SJSA1 (cell line): Measurements from ENCODE around the gene TMEM167B. TPM values are rescaled to one million over a fixed set of nuclear protein-coding genes. Genes with fewer than 3 reads are reported as not detected.

Source experiments
- DNase-seq, 2 experiments: peaks; one replicate each; pipeline ENCODE4 v3.0.0-alpha.2; 2015 to 2020; ENCODE audit warnings: low spot score in 2 of 2, low read depth in 1 of 2
- H3K27ac ChIP-seq: fragments of 250-450 bp; sonication (Bioruptor Pico); 2 replicates; pipeline ENCODE4 v1.5.1; 2020; ENCODE audit warnings: mild to moderate bottlenecking, moderate library complexity
- H3K27me3 ChIP-seq: fragments of 250-450 bp; sonication (Bioruptor Pico); replicated peaks from 2 replicates; pipeline ENCODE4 v1.5.1; 2020; ENCODE audit warnings: mild to moderate bottlenecking, moderate library complexity
- H3K36me3 ChIP-seq: fragments of 250-450 bp; sonication (Bioruptor Pico); 2 replicates; pipeline ENCODE4 v1.5.1; 2020; ENCODE audit warnings: mild to moderate bottlenecking
- H3K4me1 ChIP-seq: fragments of 250-450 bp; sonication (Bioruptor Pico); replicated peaks from 2 replicates; pipeline ENCODE4 v1.6.1; 2021; ENCODE audit warnings: mild to moderate bottlenecking
- H3K4me3 ChIP-seq: fragments of 250-450 bp; sonication (Bioruptor Pico); 2 replicates; pipeline ENCODE4 v1.5.1; 2020; ENCODE audit warnings: mild to moderate bottlenecking
- H3K9me3 ChIP-seq: fragments of 250-450 bp; sonication (Bioruptor Pico); replicated peaks from 2 replicates; pipeline ENCODE4 v1.5.1; 2020; ENCODE audit warnings: mild to moderate bottlenecking
- total RNA-seq: library from RNA; depleted of rRNA; stranded (reverse); fragments of >200 nt; shearing (Covaris generic); gene quantifications from 2 replicates; pipeline ENCODE4 v1.2.3, GENCODE V29; 2014

The TMEM167B gene
- total RNA-seq, 1 experiment from 2014 or later = 36.3 TPM

GRCh38 chr1:109091839-109092193 lies 1.3 kb downstream of the TMEM167B start:
- DNase-seq = peak in 1 of 2 experiments; percentile 39
- peaks cover 39% of the 10 kb centered on the region for H3K36me3 ChIP-seq
- peaks cover 49% of the 10 kb centered on the region for H3K4me1 ChIP-seq
- H3K27ac ChIP-seq = peak overlapping the region; percentile 95
- no peaks in the 10 kb centered on the region for H3K27me3 ChIP-seq
- H3K9me3 ChIP-seq = no peaks in the 10 kb centered on the region
- peak overlapping the region; percentile 81 for H3K4me3 ChIP-seq

- peak; percentile 83 to 89 for DNase-seq
- Histone ChIP-seq H3K27me3 (no peaks in the 10 kb centered on the region), H3K4me3 (peak overlapping the region; percentile 10; the same call in 1 of the 2 replicates), H3K27ac (peak overlapping the region; percentile 95), H3K4me1 (peaks cover 50% of the 10 kb centered on the region), H3K36me3 (peaks cover 40% of the 10 kb centered on the region), H3K9me3 (no peaks in the 10 kb centered on the region)
Observed at GRCh38 chr1:109094377-109094803, 3.8 kb downstream of the TMEM167B start.

- Histone ChIP-seq H3K27ac (peak overlapping the region; percentile 95), H3K36me3 (peaks cover 40% of the 10 kb centered on the region), H3K4me3 (no peak overlapping the region), H3K27me3 (no peaks in the 10 kb centered on the region), H3K9me3 (no peaks in the 10 kb centered on the region), H3K4me1 (peaks cover 49% of the 10 kb centered on the region)
- DNase-seq = no peak
Observed at GRCh38 chr1:109094871-109095270, 4.3 kb downstream of the TMEM167B start.

GRCh38 chr1:109095631-109096030 lies 5.1 kb downstream of the TMEM167B start:
- Histone ChIP-seq H3K27ac (peak overlapping the region; percentile 95; the same call in 1 of the 2 replicates), H3K36me3 (peaks cover 46% of the 10 kb centered on the region), H3K4me3 (no peak overlapping the region), H3K4me1 (peaks cover 47% of the 10 kb centered on the region), H3K27me3 (no peaks in the 10 kb centered on the region), H3K9me3 (no peaks in the 10 kb centered on the region)
- no peak for DNase-seq

- peaks cover 48% of the 10 kb centered on the region for H3K4me1 ChIP-seq
- no peaks in the 10 kb centered on the region for H3K27me3 ChIP-seq
- DNase-seq = no peak
- H3K9me3 ChIP-seq = no peaks in the 10 kb centered on the region
- H3K4me3 ChIP-seq = no peak overlapping the region
- H3K27ac ChIP-seq = no peak overlapping the region
- H3K36me3 ChIP-seq = peaks cover 46% of the 10 kb centered on the region
Observed at GRCh38 chr1:109096120-109096519, 5.6 kb downstream of the TMEM167B start.

GRCh38 chr1:109099938-109100773 lies 9.6 kb downstream of the TMEM167B start:
- no peaks in the 10 kb centered on the region for H3K27me3 ChIP-seq
- H3K4me1 ChIP-seq = peaks cover 15% of the 10 kb centered on the region
- peak; percentile 94 to 98 for DNase-seq
- peak overlapping the region; percentile 86 for H3K4me3 ChIP-seq
- H3K36me3 ChIP-seq = peaks cover 42% of the 10 kb centered on the region
- peak overlapping the region; percentile 76 for H3K27ac ChIP-seq
- no peaks in the 10 kb centered on the region for H3K9me3 ChIP-seq

- no peak for DNase-seq
- peaks cover 26% of the 10 kb centered on the region for H3K36me3 ChIP-seq
- H3K27ac ChIP-seq = no peak overlapping the region
- H3K4me1 ChIP-seq = peaks cover 8% of the 10 kb centered on the region
- H3K4me3 ChIP-seq = no peak overlapping the region
- no peaks in the 10 kb centered on the region for H3K27me3 ChIP-seq
- H3K9me3 ChIP-seq = no peaks in the 10 kb centered on the region
Observed at GRCh38 chr1:109104364-109105151, 14.0 kb downstream of the TMEM167B start.

GRCh38 chr1:109105881-109106280 lies 15.3 kb downstream of the TMEM167B start:
- H3K27ac ChIP-seq = no peak overlapping the region
- H3K4me3 ChIP-seq = no peak overlapping the region
- H3K9me3 ChIP-seq = no peaks in the 10 kb centered on the region
- H3K4me1 ChIP-seq = peaks cover 6% of the 10 kb centered on the region
- H3K36me3 ChIP-seq = peaks cover 20% of the 10 kb centered on the region
- H3K27me3 ChIP-seq = no peaks in the 10 kb centered on the region
- no peak for DNase-seq

- Histone ChIP-seq H3K27me3 (no peaks in the 10 kb centered on the region; the same call in 1 of the 2 replicates), H3K9me3 (no peaks in the 10 kb centered on the region), H3K27ac (no peak overlapping the region), H3K36me3 (peaks cover 6% of the 10 kb centered on the region), H3K4me1 (peaks cover 11% of the 10 kb centered on the region), H3K4me3 (no peak overlapping the region)
- no peak for DNase-seq
Observed at GRCh38 chr1:109107785-109108184, 17.2 kb downstream of the TMEM167B start.

GRCh38 chr1:109109906-109110305 lies 19.3 kb downstream of the TMEM167B start:
- Histone ChIP-seq H3K36me3 (no peaks in the 10 kb centered on the region), H3K27me3 (peaks cover 6% of the 10 kb centered on the region; the same call in 1 of the 2 replicates), H3K4me1 (peaks cover 16% of the 10 kb centered on the region), H3K9me3 (no peaks in the 10 kb centered on the region), H3K27ac (no peak overlapping the region), H3K4me3 (no peak overlapping the region)
- no peak for DNase-seq

GRCh38 chr1:109111386-109112055 lies 21.0 kb downstream of the TMEM167B start:
- no peak for DNase-seq
- Histone ChIP-seq H3K4me3 (no peak overlapping the region), H3K27me3 (peaks cover 6% of the 10 kb centered on the region; the same call in 1 of the 2 replicates), H3K36me3 (no peaks in the 10 kb centered on the region), H3K4me1 (peaks cover 25% of the 10 kb centered on the region), H3K27ac (no peak overlapping the region), H3K9me3 (no peaks in the 10 kb centered on the region)

GRCh38 chr1:109112056-109112651 lies 21.6 kb downstream of the TMEM167B start:
- peaks cover 31% of the 10 kb centered on the region for H3K4me1 ChIP-seq
- H3K27me3 ChIP-seq = peaks cover 6% of the 10 kb centered on the region; the same call in 1 of the 2 replicates
- H3K36me3 ChIP-seq = no peaks in the 10 kb centered on the region
- DNase-seq = peak in 1 of 2 experiments; percentile 46
- no peaks in the 10 kb centered on the region for H3K9me3 ChIP-seq
- H3K4me3 ChIP-seq = no peak overlapping the region
- no peak overlapping the region; the same call in 1 of the 2 replicates for H3K27ac ChIP-seq

GRCh38 chr1:109112652-109113285 lies 22.2 kb downstream of the TMEM167B start:
- Histone ChIP-seq H3K4me1 (peaks cover 34% of the 10 kb centered on the region), H3K27me3 (peaks cover 6% of the 10 kb centered on the region; the same call in 1 of the 2 replicates)

More at GRCh38 chr1:109112652-109113285, 22.2 kb downstream of the TMEM167B start:
- H3K9me3 ChIP-seq = no peaks in the 10 kb centered on the region
- DNase-seq = peak; percentile 84 to 95
- H3K27ac ChIP-seq = no peak overlapping the region; the same call in 1 of the 2 replicates
- no peaks in the 10 kb centered on the region for H3K36me3 ChIP-seq
- no peak overlapping the region for H3K4me3 ChIP-seq
